HG03575 (cell line): ENCODE results near the gene ENAM.
"Not testable (repeated sequence)": the region's sequence is repeated elsewhere in the genome, so short reads cannot be mapped to it uniquely, and the experiment has no call there.

Source experiments
- ATAC-seq: cut with Tn5 transposase; IDR thresholded peaks from one replicate; pipeline ENCODE4 v1.9.1; 2021; ENCODE audit not compliant: unreplicated experiment, insufficient number of reproducible peaks, low FRiP score; ENCODE audit errors: extremely low read depth

The ENAM gene

GRCh38 chr4:70619778-70620177 lies 8.8 kb upstream of the ENAM start:
- no peak for ATAC-seq

DNA sequence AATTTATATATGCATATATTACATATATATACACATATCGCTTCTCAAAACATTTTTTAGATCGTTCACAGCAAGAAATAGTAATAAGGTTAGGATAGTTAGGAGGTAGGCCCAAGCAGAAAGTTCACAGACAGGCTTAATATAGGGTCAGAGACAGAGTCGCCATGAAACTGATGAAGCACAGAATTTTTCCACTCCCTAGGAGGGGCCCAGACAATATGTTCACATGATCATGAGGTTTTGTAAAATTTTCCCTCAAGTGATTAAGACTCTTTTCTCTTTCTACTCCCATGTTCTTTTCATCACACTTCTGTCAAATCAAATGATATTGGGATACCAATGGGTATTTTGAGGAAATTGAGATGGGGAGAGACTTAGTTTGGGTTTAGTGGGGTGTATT lies 5.2 kb upstream of the ENAM start:
- no peak for ATAC-seq

DNA sequence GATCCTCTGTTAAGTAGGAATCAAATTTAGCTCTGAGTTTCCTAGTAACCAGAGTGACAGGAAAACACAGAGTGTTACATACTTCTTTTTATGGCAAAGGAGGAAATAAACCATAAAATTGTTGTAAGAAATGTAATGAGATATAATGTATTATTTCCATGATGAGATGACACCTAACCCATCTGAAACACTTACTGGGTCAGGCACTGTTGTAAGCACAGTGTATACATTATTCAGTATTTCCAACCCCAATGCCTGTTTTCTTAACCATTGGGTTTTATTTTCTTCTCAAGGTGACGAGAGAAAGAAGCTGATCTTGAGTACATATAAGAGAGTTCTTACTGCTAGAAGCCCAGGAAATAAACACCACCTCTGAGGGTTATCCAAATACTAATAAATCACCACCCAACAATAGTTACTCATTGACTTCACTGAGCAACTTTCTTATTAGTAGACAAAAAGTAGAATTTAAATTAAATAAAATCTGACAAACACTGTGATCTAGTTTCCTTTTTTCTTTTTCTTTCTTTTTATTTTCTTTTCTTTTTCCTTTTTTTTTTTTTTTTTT lies 4.2 kb upstream of the ENAM start:
- ATAC-seq, result no peak

GRCh38 chr4:70627620-70628019 lies 924 bp upstream of the ENAM start:
- no peak for ATAC-seq

- no peak for ATAC-seq
Measured at GRCh38 chr4:70629469-70630090, 1.0 kb downstream of the ENAM start.

DNA sequence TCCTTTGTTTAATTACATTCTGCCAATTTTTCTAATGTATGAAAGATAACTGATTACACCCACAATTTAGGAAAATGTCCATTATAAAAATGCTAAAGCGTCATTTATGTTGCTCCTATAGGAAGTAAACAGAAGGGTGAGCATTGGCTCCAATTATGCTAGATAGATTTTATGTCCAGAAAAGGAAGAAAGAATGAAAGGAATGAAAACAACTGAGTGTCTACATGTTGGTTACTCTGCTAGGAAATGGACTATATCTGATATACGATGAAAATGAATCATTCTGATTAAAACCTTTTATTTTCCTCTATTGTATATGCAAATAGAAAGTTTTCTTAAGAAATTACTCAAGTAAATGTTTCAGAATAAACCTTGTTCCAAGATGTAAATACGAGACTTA lies 1.6 kb downstream of the ENAM start:
- no peak for ATAC-seq

GRCh38 chr4:70632028-70632427 lies 3.5 kb downstream of the ENAM start:
- no peak for ATAC-seq

DNA sequence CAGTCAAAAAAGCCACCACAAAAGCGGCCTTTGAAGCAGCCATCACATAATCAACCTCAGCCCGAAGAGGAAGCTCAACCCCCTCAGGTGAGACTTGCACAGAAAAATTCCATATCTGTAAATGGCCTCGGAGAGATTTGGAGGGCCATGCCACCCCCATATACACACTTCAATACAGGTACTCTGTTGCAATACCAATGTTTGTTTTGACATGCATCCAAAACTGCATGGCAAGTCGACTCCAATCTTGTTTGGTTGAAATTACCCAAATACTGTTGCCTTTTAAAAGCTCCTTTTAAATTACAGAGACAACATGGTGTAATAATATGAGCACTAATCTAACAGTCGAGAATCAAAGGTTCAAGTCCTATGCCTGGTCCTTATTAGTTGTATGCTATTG lies 5.9 kb downstream of the ENAM start:
- no peak for ATAC-seq

GRCh38 chr4:70637239-70637913 lies 8.8 kb downstream of the ENAM start:
- no peak for ATAC-seq

GRCh38 chr4:70640192-70640591 lies 11.6 kb downstream of the ENAM start:
- peak; percentile 83 for ATAC-seq

DNA sequence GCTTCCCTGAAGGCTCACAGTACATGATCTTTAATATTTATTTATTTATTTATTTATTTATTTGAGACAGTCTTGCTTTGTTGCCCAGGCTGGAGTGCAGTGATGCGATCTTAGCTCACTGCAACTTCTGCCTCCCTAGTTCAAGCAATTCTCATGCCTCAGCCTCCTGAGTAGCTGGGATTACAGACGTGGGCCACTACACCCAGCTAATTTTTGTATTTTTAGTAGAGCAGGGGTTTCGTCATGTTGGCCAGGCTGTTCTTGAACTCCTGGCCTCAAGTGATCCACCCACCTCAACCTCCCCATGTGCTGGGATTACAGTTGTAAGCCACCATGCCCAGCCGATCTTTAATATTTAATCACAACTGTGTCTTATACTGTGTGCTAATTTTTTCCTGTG lies 22.2 kb downstream of the ENAM start:
- not testable (repeated sequence) for ATAC-seq

DNA sequence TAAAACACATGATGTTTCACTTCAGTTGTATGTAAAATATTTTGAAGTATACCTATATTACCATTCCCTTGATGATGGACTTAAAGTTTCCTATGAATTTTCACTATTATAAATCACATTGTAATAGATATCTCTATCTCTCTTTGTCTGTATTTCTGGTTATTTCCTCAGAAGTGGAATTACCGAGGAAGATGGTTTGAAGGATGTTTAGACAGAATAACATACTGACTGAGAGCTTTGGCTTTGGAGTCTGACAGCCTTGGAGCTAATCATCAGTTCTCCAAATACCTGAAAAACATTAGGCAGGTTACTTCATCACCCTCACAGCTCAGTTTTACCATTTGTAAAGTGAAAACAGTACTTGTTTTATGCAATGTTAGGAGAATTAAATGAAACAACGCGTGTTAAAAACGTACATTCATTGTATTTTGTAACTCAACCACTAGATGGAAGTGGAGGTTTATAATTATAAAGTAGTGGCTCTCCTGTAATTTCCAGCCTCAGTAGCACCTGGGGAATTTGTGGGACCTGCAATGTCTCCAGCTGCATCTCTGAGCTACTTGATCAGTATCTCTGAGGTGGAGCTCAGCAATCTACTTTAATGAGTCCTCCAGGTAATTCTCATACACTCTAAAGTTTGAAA lies 23.4 kb downstream of the ENAM start:
- ATAC-seq, result no peak

DNA sequence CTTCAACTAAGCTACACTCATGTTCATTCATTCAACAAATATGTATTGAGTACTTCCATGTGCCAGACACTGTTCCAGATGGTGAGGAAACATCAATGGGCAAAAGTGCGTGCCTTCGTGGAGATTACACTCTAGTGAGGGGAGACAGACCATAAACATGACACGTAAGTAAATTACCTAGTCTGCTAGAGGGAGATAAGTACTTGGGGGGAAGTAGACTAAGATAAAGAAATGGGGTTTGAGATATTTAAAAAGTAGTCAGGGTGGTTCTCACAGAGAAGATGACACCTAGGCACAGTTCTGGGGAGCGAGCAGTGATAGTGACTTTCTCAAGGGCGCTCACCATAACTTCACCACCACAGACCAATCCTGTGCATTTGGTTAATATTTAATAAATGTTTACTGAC lies 26.1 kb downstream of the ENAM start:
- ATAC-seq, result no peak

DNA sequence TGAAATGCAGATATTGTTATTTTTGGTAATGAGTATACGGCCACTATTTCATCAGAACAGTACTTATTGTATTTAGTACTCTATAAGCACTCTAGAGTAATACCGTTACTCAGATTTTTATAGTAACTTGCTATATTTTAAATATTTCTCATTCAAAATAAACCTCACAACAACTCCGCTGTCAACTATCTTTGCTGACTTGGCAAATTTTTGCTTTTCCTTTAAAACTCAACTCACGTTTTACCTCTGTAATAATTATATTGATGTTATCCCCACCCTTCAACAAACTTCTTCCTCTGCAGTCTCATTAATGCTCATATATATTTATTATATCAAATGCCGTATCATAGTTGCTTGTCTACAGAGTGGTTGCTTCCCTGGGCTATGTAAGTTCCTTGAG lies 28.8 kb downstream of the ENAM start:
- no peak for ATAC-seq

GRCh38 chr4:70658418-70658817 lies 29.9 kb downstream of the ENAM start:
- ATAC-seq, result no peak

DNA sequence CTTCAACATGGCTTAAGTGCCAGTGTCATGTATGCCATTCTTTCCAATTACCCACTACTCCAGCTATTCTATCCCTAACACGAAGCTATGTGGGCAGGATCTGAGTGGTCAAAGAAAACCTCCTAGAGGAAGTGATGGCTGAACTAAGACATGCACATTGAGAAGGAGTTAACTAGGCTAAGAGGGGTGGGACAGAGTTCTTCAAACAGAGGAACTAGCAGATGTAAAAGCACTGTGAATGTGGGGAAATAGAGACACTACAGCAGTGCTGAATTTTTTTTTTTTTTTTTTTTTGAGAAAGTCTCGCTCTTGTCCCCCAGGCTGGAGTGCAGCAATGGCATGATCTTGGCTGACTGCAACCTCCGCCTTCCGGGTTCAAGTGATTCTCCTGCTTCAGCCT lies 31.6 kb downstream of the ENAM start:
- no peak for ATAC-seq

GRCh38 chr4:70661309-70661922 lies 32.9 kb downstream of the ENAM start:
- peak; percentile 74 for ATAC-seq

DNA sequence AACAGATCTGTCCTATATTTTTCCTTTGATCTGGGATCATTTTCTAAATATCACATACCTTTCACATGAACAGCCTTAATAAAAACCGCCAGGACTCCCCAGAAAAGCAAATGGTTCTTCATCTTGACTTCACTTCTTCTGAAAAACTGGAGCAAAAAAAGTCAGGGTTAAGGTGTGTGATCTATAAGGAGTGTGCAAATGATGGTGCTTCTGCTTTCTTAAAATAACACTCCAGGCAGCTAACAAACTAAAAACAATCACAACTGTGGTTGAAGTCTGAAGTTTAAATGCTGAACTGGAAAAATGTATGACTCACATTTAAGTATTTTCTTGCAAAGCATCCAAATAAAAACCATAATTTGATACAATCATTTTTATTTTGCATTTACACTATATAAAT lies 37.8 kb downstream of the ENAM start, which contains the start of gene JCHAIN:
Gene JCHAIN, minus strand, starts transcription at position 140 of the 400 bp plus-strand sequence. Its CDS starts 18 bp downstream, at position 122.
- ATAC-seq, result no peak

DNA sequence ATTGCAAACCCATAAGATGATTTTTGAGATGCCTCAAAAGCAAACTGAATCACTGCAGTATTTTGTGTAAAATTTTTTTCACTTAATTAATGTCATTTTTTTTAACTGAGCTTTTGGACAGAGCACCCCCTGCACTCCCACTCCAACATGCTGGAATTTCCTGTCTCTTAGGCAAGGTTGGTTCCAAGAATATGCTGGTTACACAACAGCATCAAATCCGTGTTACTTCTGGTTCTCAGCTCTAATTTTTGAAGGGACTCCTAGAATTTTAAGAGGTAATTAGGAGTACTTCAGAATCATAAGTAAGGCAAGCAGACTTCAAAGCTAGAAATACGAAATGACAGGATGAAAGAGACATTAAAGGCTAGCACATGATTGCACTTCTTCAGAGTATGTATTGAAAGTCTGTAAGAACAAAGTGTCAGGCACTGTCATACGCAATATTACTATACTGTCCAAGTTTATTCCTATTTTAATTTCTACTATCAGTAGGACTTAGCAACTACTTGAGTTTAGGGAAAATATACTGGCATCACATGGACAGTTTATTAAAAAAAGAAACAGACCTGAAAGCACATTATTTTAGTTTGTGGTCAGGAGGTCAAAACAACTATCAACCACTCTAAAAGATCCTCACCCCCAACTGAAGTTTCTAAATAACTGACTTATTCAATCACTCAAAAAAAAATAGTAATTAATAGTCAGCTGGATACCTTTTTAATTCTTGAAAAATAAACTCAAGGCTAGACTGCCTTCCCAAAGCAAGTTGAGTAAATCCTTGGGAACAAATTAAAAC lies 39.4 kb downstream of the ENAM start:
- ATAC-seq, result no peak
